C4-2B (cell line): ENCODE data around the gene IFT74.

Source experiments
- CTCF ChIP-seq: fragments of 450-650 bp; conservative IDR thresholded peaks from 2 replicates; pipeline ENCODE4 v1.5.1; 2017; ENCODE audit warnings: mild to moderate bottlenecking
- ZFX ChIP-seq: fragments of 450-650 bp; IDR thresholded peaks from 2 replicates; pipeline ENCODE4 v1.6.1; 2017

- TF ChIP-seq CTCF (no peak), ZFX (no peak)
Measured at GRCh38 chr9:26939955-26940711, 16.1 kb upstream of the IFT74 start.
